SU-DHL-6 (cell line): Measurements from ENCODE around the gene IPO9.

Experiments
- CTCF ChIP-seq: fragments of 200-600 bp; sonication (generic); IDR thresholded peaks from one replicate; pipeline ENCODE4 v1.5.1; 2017; ENCODE audit warnings: antibody characterized with exemption, mild to moderate bottlenecking, low read length, moderate library complexity; ENCODE audit not compliant: insufficient read depth, poor library complexity, severe bottlenecking
- EZH2phosphoT487 ChIP-seq: fragments of 200-600 bp; sonication (generic), shearing (Covaris generic); conservative IDR thresholded peaks from 2 replicates; pipeline ENCODE4 v1.6.1; 2018; ENCODE audit warnings: mild to moderate bottlenecking, antibody characterized with exemption, low read length, moderate library complexity, mixed read lengths

GRCh38 chr1:201887116-201887866 lies 58.3 kb downstream of the IPO9 start:
- no peak for TF ChIP-seq CTCF
- TF ChIP-seq EZH2phosphoT487: no peak
